Measurements from ENCODE around the gene NUPR1.

DNA sequence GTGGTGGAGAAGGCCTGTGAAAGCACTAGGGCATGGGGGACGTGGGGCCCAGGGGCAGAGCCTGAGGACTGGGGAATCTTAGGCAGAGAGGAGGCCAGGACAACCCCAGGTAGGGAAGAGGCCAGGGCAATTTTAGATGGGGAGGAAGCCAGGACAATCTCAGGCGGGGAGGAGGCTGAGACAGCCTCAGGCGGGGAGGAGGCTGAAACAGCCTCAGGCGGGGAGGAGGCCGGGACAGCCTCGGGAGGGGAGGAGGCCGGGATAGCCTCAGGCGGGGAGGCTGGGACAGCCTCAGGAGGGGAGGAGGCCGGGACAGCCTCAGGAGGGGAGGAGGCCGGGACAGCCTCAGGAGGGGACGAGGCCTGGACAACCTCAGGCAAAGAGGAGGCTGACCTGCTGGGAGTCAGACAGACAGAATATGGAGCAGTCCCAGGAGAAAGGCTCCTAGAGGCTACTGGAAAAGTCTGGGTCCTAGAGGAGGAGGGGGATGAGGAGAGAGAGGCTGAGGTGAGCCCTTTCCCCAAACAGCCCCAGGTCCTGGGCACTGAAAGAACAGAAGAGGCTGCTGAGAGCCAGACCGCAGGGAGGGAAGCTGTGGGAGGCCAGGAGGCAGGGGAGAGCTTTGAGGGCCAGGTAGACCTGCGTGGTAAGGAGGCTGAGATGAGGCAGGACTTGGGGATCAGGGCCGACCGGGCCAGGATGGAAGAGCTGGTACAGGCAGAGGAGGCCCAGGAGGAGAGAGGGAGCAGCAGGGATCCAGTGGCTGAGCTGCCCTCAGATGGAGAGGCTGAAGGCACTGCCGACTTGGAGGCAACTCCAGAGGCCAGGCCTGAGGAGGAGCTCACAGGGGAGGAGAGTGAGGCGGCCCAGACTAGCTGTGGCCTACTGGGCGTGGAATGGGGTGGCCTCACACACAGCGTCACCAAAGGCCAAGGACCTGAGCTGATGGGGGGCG lies 42.7 kb downstream of the NUPR1 start:
- TF ChIP-seq POLR2AphosphoS5 (IDR thresholded peaks at IDR 0.05) = no peak
- TF ChIP-seq, protein P1, sequence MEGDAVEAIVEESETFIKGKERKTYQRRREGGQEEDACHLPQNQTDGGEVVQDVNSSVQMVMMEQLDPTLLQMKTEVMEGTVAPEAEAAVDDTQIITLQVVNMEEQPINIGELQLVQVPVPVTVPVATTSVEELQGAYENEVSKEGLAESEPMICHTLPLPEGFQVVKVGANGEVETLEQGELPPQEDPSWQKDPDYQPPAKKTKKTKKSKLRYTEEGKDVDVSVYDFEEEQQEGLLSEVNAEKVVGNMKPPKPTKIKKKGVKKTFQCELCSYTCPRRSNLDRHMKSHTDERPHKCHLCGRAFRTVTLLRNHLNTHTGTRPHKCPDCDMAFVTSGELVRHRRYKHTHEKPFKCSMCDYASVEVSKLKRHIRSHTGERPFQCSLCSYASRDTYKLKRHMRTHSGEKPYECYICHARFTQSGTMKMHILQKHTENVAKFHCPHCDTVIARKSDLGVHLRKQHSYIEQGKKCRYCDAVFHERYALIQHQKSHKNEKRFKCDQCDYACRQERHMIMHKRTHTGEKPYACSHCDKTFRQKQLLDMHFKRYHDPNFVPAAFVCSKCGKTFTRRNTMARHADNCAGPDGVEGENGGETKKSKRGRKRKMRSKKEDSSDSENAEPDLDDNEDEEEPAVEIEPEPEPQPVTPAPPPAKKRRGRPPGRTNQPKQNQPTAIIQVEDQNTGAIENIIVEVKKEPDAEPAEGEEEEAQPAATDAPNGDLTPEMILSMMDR (IDR thresholded peaks at IDR 0.05) = no peak
- no peak for TF ChIP-seq POLR2A (IDR thresholded peaks at IDR 0.05)
- no peak for TF ChIP-seq EP300 (IDR thresholded peaks at IDR 0.05)

Measured in stomach (tissue), 4 donors.